ENCODE measurements around the gene KIFBP. TPM values are rescaled to one million over a fixed set of nuclear protein-coding genes. Genes with fewer than 3 reads are reported as not detected.
A peak's percentile ranks its signal among the peaks of the same experiment; 100 is the strongest.

Gene KIFBP
- total and polyA plus RNA-seq, 9 of the 15 experiments (the other 6 are each of a cell fraction or from before 2014, with no cell fraction given) = 5.6 to 23.2 (median 14.8) TPM

GRCh38 chr10:68988530-68989316, at the start of gene KIFBP (continued):
- TF ChIP-seq, protein P1, sequence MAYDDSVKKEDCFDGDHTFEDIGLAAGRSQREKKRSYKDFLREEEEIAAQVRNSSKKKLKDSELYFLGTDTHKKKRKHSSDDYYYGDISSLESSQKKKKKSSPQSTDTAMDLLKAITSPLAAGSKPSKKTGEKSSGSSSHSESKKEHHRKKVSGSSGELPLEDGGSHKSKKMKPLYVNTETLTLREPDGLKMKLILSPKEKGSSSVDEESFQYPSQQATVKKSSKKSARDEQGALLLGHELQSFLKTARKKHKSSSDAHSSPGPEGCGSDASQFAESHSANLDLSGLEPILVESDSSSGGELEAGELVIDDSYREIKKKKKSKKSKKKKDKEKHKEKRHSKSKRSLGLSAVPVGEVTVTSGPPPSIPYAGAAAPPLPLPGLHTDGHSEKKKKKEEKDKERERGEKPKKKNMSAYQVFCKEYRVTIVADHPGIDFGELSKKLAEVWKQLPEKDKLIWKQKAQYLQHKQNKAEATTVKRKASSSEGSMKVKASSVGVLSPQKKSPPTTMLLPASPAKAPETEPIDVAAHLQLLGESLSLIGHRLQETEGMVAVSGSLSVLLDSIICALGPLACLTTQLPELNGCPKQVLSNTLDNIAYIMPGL (CRISPR knock-in tag; IDR thresholded peaks at IDR 0.05) = 0 out of 2 replicates have a peak, but pooled peaks have one; percentile 36
- TF ChIP-seq RFX1 (IDR thresholded peaks at IDR 0.05) = peak; percentile 98
- TF ChIP-seq CC2D1A (IDR thresholded peaks at IDR 0.05) = peak; percentile 71; the same call in 1 of the 2 replicates
- TF ChIP-seq, protein P2, sequence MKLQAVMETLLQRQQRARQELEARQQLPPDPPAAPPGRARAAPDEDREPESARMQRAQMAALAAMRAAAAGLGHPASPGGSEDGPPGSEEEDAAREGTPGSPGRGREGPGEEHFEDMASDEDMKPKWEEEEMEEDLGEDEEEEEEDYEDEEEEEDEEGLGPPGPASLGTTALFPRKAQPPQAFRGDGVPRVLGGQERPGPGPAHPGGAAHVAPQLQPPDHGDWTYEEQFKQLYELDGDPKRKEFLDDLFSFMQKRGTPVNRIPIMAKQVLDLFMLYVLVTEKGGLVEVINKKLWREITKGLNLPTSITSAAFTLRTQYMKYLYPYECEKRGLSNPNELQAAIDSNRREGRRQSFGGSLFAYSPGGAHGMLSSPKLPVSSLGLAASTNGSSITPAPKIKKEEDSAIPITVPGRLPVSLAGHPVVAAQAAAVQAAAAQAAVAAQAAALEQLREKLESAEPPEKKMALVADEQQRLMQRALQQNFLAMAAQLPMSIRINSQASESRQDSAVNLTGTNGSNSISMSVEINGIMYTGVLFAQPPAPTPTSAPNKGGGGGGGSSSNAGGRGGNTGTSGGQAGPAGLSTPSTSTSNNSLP (IDR thresholded peaks at IDR 0.05; ENCODE audit: borderline replicate concordance, low read depth, low read length) = peak; percentile 97
- TF ChIP-seq, protein P3, sequence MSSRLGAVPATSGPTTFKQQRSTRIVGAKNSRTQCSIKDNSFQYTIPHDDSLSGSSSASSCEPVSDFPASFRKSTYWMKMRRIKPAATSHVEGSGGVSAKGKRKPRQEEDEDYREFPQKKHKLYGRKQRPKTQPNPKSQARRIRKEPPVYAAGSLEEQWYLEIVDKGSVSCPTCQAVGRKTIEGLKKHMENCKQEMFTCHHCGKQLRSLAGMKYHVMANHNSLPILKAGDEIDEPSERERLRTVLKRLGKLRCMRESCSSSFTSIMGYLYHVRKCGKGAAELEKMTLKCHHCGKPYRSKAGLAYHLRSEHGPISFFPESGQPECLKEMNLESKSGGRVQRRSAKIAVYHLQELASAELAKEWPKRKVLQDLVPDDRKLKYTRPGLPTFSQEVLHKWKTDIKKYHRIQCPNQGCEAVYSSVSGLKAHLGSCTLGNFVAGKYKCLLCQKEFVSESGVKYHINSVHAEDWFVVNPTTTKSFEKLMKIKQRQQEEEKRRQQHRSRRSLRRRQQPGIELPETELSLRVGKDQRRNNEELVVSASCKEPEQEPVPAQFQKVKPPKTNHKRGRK (tag; IDR thresholded peaks at IDR 0.05) = no peak
- no peak for TF ChIP-seq BRCA1 (IDR thresholded peaks at IDR 0.05)
- no peak for TF ChIP-seq BRCA1 (CRISPR knock-in tag; IDR thresholded peaks at IDR 0.05)
- no peak for TF ChIP-seq EZH2 (IDR thresholded peaks at IDR 0.05; ENCODE audit: borderline replicate concordance, low read depth, low read length)
- no peak; a peak in 1 of 4 replicates for TF ChIP-seq KDM1A (IDR thresholded peaks at IDR 0.05)
- no peak for TF ChIP-seq KAT2B (IDR thresholded peaks at IDR 0.05; ENCODE audit: low read depth, low read length)
- no peak for TF ChIP-seq RBM34 (IDR thresholded peaks at IDR 0.05; ENCODE audit: borderline replicate concordance, insufficient read depth, low read length)
- no peak for TF ChIP-seq ZFP36 (IDR thresholded peaks at IDR 0.05; ENCODE audit: low read depth, low read length, partially characterized antibody)
- TF ChIP-seq, protein P4, sequence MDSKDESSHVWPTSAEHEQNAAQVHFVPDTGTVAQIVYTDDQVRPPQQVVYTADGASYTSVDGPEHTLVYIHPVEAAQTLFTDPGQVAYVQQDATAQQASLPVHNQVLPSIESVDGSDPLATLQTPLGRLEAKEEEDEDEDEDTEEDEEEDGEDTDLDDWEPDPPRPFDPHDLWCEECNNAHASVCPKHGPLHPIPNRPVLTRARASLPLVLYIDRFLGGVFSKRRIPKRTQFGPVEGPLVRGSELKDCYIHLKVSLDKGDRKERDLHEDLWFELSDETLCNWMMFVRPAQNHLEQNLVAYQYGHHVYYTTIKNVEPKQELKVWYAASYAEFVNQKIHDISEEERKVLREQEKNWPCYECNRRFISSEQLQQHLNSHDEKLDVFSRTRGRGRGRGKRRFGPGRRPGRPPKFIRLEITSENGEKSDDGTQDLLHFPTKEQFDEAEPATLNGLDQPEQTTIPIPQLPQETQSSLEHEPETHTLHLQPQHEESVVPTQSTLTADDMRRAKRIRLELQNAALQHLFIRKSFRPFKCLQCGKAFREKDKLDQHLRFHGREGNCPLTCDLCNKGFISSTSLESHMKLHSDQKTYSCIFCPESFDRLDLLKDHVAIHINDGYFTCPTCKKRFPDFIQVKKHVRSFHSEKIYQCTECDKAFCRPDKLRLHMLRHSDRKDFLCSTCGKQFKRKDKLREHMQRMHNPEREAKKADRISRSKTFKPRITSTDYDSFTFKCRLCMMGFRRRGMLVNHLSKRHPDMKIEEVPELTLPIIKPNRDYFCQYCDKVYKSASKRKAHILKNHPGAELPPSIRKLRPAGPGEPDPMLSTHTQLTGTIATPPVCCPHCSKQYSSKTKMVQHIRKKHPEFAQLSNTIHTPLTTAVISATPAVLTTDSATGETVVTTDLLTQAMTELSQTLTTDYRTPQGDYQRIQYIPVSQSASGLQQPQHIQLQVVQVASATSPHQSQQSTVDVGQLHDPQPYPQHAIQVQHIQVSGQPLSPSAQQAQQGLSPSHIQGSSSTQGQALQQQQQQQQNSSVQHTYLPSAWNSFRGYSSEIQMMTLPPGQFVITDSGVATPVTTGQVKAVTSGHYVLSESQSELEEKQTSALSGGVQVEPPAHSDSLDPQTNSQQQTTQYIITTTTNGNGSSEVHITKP (IDR thresholded peaks at IDR 0.05; ENCODE audit: partially characterized antibody) = peak; percentile 13
- peak; percentile 77 for TF ChIP-seq POLR2H (tag; IDR thresholded peaks at IDR 0.05; ENCODE audit: low read depth)
- TF ChIP-seq HNRNPH1 (optimal IDR thresholded peaks at IDR 0.05; ENCODE audit: low read depth, low read length) = no peak
- TF ChIP-seq JUN (IDR thresholded peaks at IDR 0.05; ENCODE audit: borderline replicate concordance, low read depth, low read length) = peak; percentile 33; the same call in 1 of the 2 replicates
- TF ChIP-seq JUN (CRISPR knock-in tag; IDR thresholded peaks at IDR 0.05; ENCODE audit: borderline replicate concordance) = no peak
- TF ChIP-seq PTTG1 (tag; IDR thresholded peaks at IDR 0.05; ENCODE audit: low read depth) = no peak
- peak; percentile 73 to 80 for TF ChIP-seq MAZ (CRISPR knock-in tag; conservative IDR thresholded peaks at IDR 0.05 in 1 of 2, IDR thresholded peaks at IDR 0.05 in 1 of 2)

All from K562 (cell line).